Activated T-cell treated with anti-CD3 and anti-CD28 coated beads for 48 hours (primary cell): ENCODE measurements around the gene TROAP.
"Not testable (repeated sequence)": the region's sequence is repeated elsewhere in the genome, so short reads cannot be mapped to it uniquely, and the experiment has no call there.

ENCODE experiments used
- DNase-seq: peaks from one replicate; pipeline ENCODE4 v3.0.0-alpha.2; 2020; ENCODE audit warnings: low read depth

TROAP gene

GRCh38 chr12:49295082-49295936, 27.7 kb upstream of the TROAP start, which contains the start of gene PRPH:
PRPH (plus strand) TSS chr12:49295147; CDS start chr12:49295201, 54 bp downstream.
- no peak for DNase-seq

GRCh38 chr12:49296034-49296835, 26.8 kb upstream of the TROAP start:
- peak; percentile 63 for DNase-seq

GRCh38 chr12:49296836-49297694, 26.0 kb upstream of the TROAP start:
- peak; percentile 48 for DNase-seq

- DNase-seq, result no peak
These were observed 25.4 kb upstream of the TROAP start for GRCh38 chr12:49297695-49298060.

- no peak for DNase-seq
These were observed 24.9 kb upstream of the TROAP start for GRCh38 chr12:49298160-49298559.

GRCh38 chr12:49301760-49302159, 21.3 kb upstream of the TROAP start:
- DNase-seq, result peak; percentile 41

GRCh38 chr12:49304161-49304560, 18.9 kb upstream of the TROAP start:
- no peak for DNase-seq

GRCh38 chr12:49305762-49306510, 17.1 kb upstream of the TROAP start:
- no peak for DNase-seq

- no peak for DNase-seq
These were observed 13.7 kb upstream of the TROAP start for GRCh38 chr12:49309386-49309785.

GRCh38 chr12:49310451-49311000, 12.5 kb upstream of the TROAP start:
- DNase-seq, result not testable (repeated sequence)

- no peak for DNase-seq
These were observed 8.2 kb upstream of the TROAP start for GRCh38 chr12:49314811-49315210.

- not testable (repeated sequence) for DNase-seq
These were observed 5.9 kb upstream of the TROAP start for GRCh38 chr12:49317118-49317517.

- DNase-seq, result not testable (repeated sequence)
These were observed 2.5 kb upstream of the TROAP start for GRCh38 chr12:49320411-49321103.

GRCh38 chr12:49322367-49322707, 718 bp upstream of the TROAP start:
- no peak for DNase-seq

- no peak for DNase-seq
These were observed 556 bp downstream of the TROAP start for GRCh38 chr12:49323524-49324097.

- no peak for DNase-seq
These were observed 2.6 kb downstream of the TROAP start for GRCh38 chr12:49325606-49326005.

- no peak for DNase-seq
These were observed 4.3 kb downstream of the TROAP start for GRCh38 chr12:49327368-49327767.

GRCh38 chr12:49327887-49328286, 4.8 kb downstream of the TROAP start:
- DNase-seq, result no peak

- DNase-seq, result no peak
These were observed 5.8 kb downstream of the TROAP start for GRCh38 chr12:49328816-49329215.

- no peak for DNase-seq
These were observed 7.1 kb downstream of the TROAP start for GRCh38 chr12:49330032-49330619.
